ENCODE measurements around the gene PCSK6. TPM values are rescaled to one million over a fixed set of nuclear protein-coding genes. Genes with fewer than 3 reads are reported as not detected.

Gene PCSK6
- total RNA-seq, 2 experiments from 2014 or later, result 0.46 to 0.74 TPM

GRCh38 chr15:101501703-101502373 lies 12.3 kb upstream of the PCSK6 start:
- Mint-ChIP-seq H3K4me1 (peaks cover 31% of the 10 kb centered on the region), H3K36me3 (ENCODE audit: low read depth) (no peaks in the 10 kb centered on the region), H3K27me3 (peaks cover 12% of the 10 kb centered on the region), H3K27ac (no peak overlapping the region), H3K4me3 (peak overlapping the region; percentile 36), H3K9me3 (no peaks in the 10 kb centered on the region)
- CTCF ChIA-PET, result interaction anchor here (0.9 to 1.3 kb wide), 5 partner anchors 13 to 186 kb away, joined by 3 to 4 read pairs (median 4); no protein-coding TSS in a partner anchor
- DNase-seq, result peak; percentile 53
- POLR2A ChIA-PET, result no interaction called here

- POLR2A ChIA-PET, result no interaction called here
- Mint-ChIP-seq H3K4me3 (no peak overlapping the region), H3K27ac (no peak overlapping the region)
These were observed 11.5 kb upstream of the PCSK6 start for GRCh38 chr15:101500865-101501551.

GRCh38 chr15:101499863-101500713 lies 10.6 kb upstream of the PCSK6 start:
- POLR2A ChIA-PET, result no interaction called here
- CTCF ChIA-PET, result interaction anchor here (0.8 kb wide), 1 partner anchor 206 kb away, joined by 3 read pairs; the partner anchor contains the start of gene SNRPA1
- H3K36me3 Mint-ChIP-seq (ENCODE audit: low read depth), result no peaks in the 10 kb centered on the region
- H3K27me3 Mint-ChIP-seq, result peaks cover 28% of the 10 kb centered on the region
- H3K9me3 Mint-ChIP-seq, result no peaks in the 10 kb centered on the region
- peaks cover 31% of the 10 kb centered on the region for H3K4me1 Mint-ChIP-seq
- H3K4me3 Mint-ChIP-seq, result no peak overlapping the region
- DNase-seq, result peak; percentile 40
- no peak overlapping the region for H3K27ac Mint-ChIP-seq

More at GRCh38 chr15:101500865-101501551, 11.5 kb upstream of the PCSK6 start:
- no peaks in the 10 kb centered on the region for H3K9me3 Mint-ChIP-seq
- peaks cover 31% of the 10 kb centered on the region for H3K4me1 Mint-ChIP-seq
- H3K36me3 Mint-ChIP-seq (ENCODE audit: low read depth), result no peaks in the 10 kb centered on the region
- no peak for DNase-seq
- peaks cover 20% of the 10 kb centered on the region for H3K27me3 Mint-ChIP-seq
- CTCF ChIA-PET, result interaction anchor here (0.6 to 1.1 kb wide), 3 partner anchors 14 to 197 kb away, joined by 3 to 4 read pairs (median 3); no protein-coding TSS in a partner anchor

- Mint-ChIP-seq H3K27me3 (peaks cover 37% of the 10 kb centered on the region), H3K9me3 (no peaks in the 10 kb centered on the region), H3K4me3 (no peak overlapping the region), H3K4me1 (peaks cover 31% of the 10 kb centered on the region), H3K27ac (no peak overlapping the region), H3K36me3 (ENCODE audit: low read depth) (no peaks in the 10 kb centered on the region)
- DNase-seq, result no peak
- ChIA-PET CTCF (interaction anchor here (0.6 kb wide), 1 partner anchor 12 kb away, joined by 3 read pairs; no protein-coding TSS in a partner anchor), POLR2A (no interaction called here)
These were observed 9.4 kb upstream of the PCSK6 start for GRCh38 chr15:101498717-101499480.

- no peak overlapping the region for H3K27ac Mint-ChIP-seq
- H3K9me3 Mint-ChIP-seq, result no peaks in the 10 kb centered on the region
- no peak overlapping the region for H3K4me3 Mint-ChIP-seq
- no peak for DNase-seq
- H3K36me3 Mint-ChIP-seq (ENCODE audit: low read depth), result no peaks in the 10 kb centered on the region
- POLR2A ChIA-PET, result no interaction called here
- H3K27me3 Mint-ChIP-seq, result peaks cover 41% of the 10 kb centered on the region
- H3K4me1 Mint-ChIP-seq, result peaks cover 31% of the 10 kb centered on the region
- CTCF ChIA-PET, result interaction anchor here (0.6 kb wide), 1 partner anchor 12 kb away, joined by 3 read pairs; no protein-coding TSS in a partner anchor
These were observed 8.7 kb upstream of the PCSK6 start for GRCh38 chr15:101498076-101498716.

GRCh38 chr15:101497484-101498034 lies 8.1 kb upstream of the PCSK6 start:
- peaks cover 31% of the 10 kb centered on the region for H3K4me1 Mint-ChIP-seq
- no peak overlapping the region for H3K4me3 Mint-ChIP-seq
- no peaks in the 10 kb centered on the region for H3K36me3 Mint-ChIP-seq (ENCODE audit: low read depth)
- H3K9me3 Mint-ChIP-seq, result no peaks in the 10 kb centered on the region
- POLR2A ChIA-PET, result no interaction called here
- no peak overlapping the region for H3K27ac Mint-ChIP-seq
- DNase-seq, result no peak
- H3K27me3 Mint-ChIP-seq, result peaks cover 41% of the 10 kb centered on the region
- CTCF ChIA-PET, result interaction anchor here (0.6 kb wide), 1 partner anchor 29 kb away, joined by 3 read pairs; no protein-coding TSS in a partner anchor

- Mint-ChIP-seq H3K9me3 (no peaks in the 10 kb centered on the region), H3K27ac (no peak overlapping the region), H3K27me3 (peaks cover 46% of the 10 kb centered on the region), H3K4me1 (peaks cover 31% of the 10 kb centered on the region), H3K36me3 (ENCODE audit: low read depth) (no peaks in the 10 kb centered on the region), H3K4me3 (no peak overlapping the region)
- no peak for DNase-seq
- CTCF ChIA-PET, result no interaction called here
- POLR2A ChIA-PET, result no interaction called here
These were observed 7.5 kb upstream of the PCSK6 start for GRCh38 chr15:101497017-101497416.

- Mint-ChIP-seq H3K27ac (no peak overlapping the region), H3K36me3 (ENCODE audit: low read depth) (no peaks in the 10 kb centered on the region), H3K9me3 (no peaks in the 10 kb centered on the region), H3K4me3 (no peak overlapping the region), H3K27me3 (peaks cover 50% of the 10 kb centered on the region), H3K4me1 (peaks cover 28% of the 10 kb centered on the region)
- no peak for DNase-seq
- CTCF ChIA-PET, result interaction anchor here (1.8 kb wide), 1 partner anchor 202 kb away, joined by 5 read pairs; the partner anchor contains the start of gene SNRPA1
- POLR2A ChIA-PET, result no interaction called here
These were observed 6.9 kb upstream of the PCSK6 start for GRCh38 chr15:101496198-101496986.

- peaks cover 21% of the 10 kb centered on the region for H3K4me1 Mint-ChIP-seq
- H3K27ac Mint-ChIP-seq, result no peak overlapping the region
- no peak overlapping the region for H3K4me3 Mint-ChIP-seq
- H3K9me3 Mint-ChIP-seq, result no peaks in the 10 kb centered on the region
- CTCF ChIA-PET, result interaction anchor here (1.8 kb wide), 1 partner anchor 201 kb away, joined by 5 read pairs; the partner anchor contains the start of gene SNRPA1
- peaks cover 57% of the 10 kb centered on the region for H3K27me3 Mint-ChIP-seq
- DNase-seq, result no peak
- no peaks in the 10 kb centered on the region for H3K36me3 Mint-ChIP-seq (ENCODE audit: low read depth)
- POLR2A ChIA-PET, result no interaction called here
These were observed 6.1 kb upstream of the PCSK6 start for GRCh38 chr15:101495334-101496197.

GRCh38 chr15:101494251-101494796 lies 4.8 kb upstream of the PCSK6 start:
- Mint-ChIP-seq H3K4me3 (no peak overlapping the region), H3K36me3 (ENCODE audit: low read depth) (peaks cover 3% of the 10 kb centered on the region)

More at GRCh38 chr15:101494251-101494796, 4.8 kb upstream of the PCSK6 start:
- no peak for DNase-seq
- Mint-ChIP-seq H3K4me1 (peaks cover 12% of the 10 kb centered on the region), H3K27ac (no peak overlapping the region), H3K27me3 (peaks cover 60% of the 10 kb centered on the region), H3K9me3 (no peaks in the 10 kb centered on the region)
- POLR2A ChIA-PET, result no interaction called here
- CTCF ChIA-PET, result no interaction called here

Measured in activated CD4-positive, alpha-beta T cell treated with anti-CD3 and anti-CD28 coated beads, Interleukin-2, amount 10 ng/mL, durations not matched to agents 7 days and 5 days (primary cell).